ENCODE data around the gene GAMT.

GAMT gene

GRCh38 chr19:1417681-1418495 lies 16.5 kb upstream of the GAMT start:
- no peak for DNase-seq

- DNase-seq, result no peak
These were observed 15.8 kb upstream of the GAMT start for GRCh38 chr19:1417145-1417544.

GRCh38 chr19:1416014-1416841 lies 14.9 kb upstream of the GAMT start:
- DNase-seq, result no peak

GRCh38 chr19:1412995-1413800 lies 11.9 kb upstream of the GAMT start:
- DNase-seq, result no peak

- no peak for DNase-seq
These were observed 11.1 kb upstream of the GAMT start for GRCh38 chr19:1412323-1412923.

GRCh38 chr19:1411255-1412191 lies 10.2 kb upstream of the GAMT start:
- no peak for DNase-seq

GRCh38 chr19:1410789-1411188 lies 9.4 kb upstream of the GAMT start:
- DNase-seq, result no peak

GRCh38 chr19:1410136-1410786 lies 8.9 kb upstream of the GAMT start:
- no peak for DNase-seq

GRCh38 chr19:1409204-1410005 lies 8.1 kb upstream of the GAMT start:
- DNase-seq, result no peak

- DNase-seq, result no peak
These were observed 7.2 kb upstream of the GAMT start for GRCh38 chr19:1408300-1409203.

GRCh38 chr19:1407528-1408299 lies 6.4 kb upstream of the GAMT start, which contains the start of gene DAZAP1:
TSS of gene DAZAP1 (plus strand) at chr19:1407586. CDS start at chr19:1407774, 188 bp downstream.
- DNase-seq, result no peak

- peak; percentile 91 for DNase-seq
These were observed 5.6 kb upstream of the GAMT start for GRCh38 chr19:1406774-1407527.

GRCh38 chr19:1402411-1403070 lies 1.2 kb upstream of the GAMT start:
- DNase-seq, result no peak

- no peak for DNase-seq
These were observed 511 bp upstream of the GAMT start for GRCh38 chr19:1401889-1402217.

- no peak for DNase-seq
These were observed 833 bp downstream of the GAMT start for GRCh38 chr19:1400281-1401137.

- no peak for DNase-seq
These were observed 1.6 kb downstream of the GAMT start for GRCh38 chr19:1399745-1400144.

Data from DMS153 (cell line).